Measurements from ENCODE around the gene MAGOHB. TPM values are rescaled to one million over a fixed set of nuclear protein-coding genes. Genes with fewer than 3 reads are reported as not detected.

The MAGOHB gene
- total and polyA plus RNA-seq, 2 of the 4 experiments (the other 2 are of a cell fraction), result 6.3 to 20.3 TPM

- peak overlapping the region; percentile 77; the same call in 1 of the 2 replicates for H4K5ac ChIP-seq (ENCODE audit: low read depth, low read length)
- no peaks in the 10 kb centered on the region for H3K9me3 ChIP-seq (ENCODE audit: control insufficient read depth, insufficient read depth, low read length)
- no peak overlapping the region for H3K56ac ChIP-seq (ENCODE audit: extremely low read depth, insufficient read depth, low read length)
- H4K8ac ChIP-seq (ENCODE audit: low read depth in 2 of 2, low read length in 2 of 2), result peak overlapping the region; percentile 44 to 84; a peak in 3 of 4 replicates
- in situ Hi-C loops (cut with MboI; ENCODE audit: low sequenced_read_pairs), result no loop called here
- H3K27ac ChIP-seq (ENCODE audit: insufficient read depth, low read length), result no peak overlapping the region
- H3K4me1 ChIP-seq (ENCODE audit: control insufficient read depth, insufficient read depth, low read length), result peaks cover 6% of the 10 kb centered on the region; the same call in 1 of the 2 replicates
- peak overlapping the region; percentile 68 for H4K91ac ChIP-seq (ENCODE audit: insufficient read depth, low read depth, low read length)
- H4K20me1 ChIP-seq (ENCODE audit: insufficient read depth, low read length), result no peaks in the 10 kb centered on the region
- ATAC-seq (ENCODE audit: low read depth) (no peak), DNase-seq (no peak)
- ChIA-PET POLR2A (ENCODE audit: unreplicated experiment) (no interaction called here), CTCF (interaction anchor here (0.6 kb wide), 1 partner anchor 303 kb away, joined by 3 read pairs; no protein-coding TSS in a partner anchor)
- H2BK5ac ChIP-seq (ENCODE audit: low read depth, low read length, poor library complexity, severe bottlenecking), result peak overlapping the region; percentile 64
- TF ChIP-seq CEBPB (IDR thresholded peaks at IDR 0.05; ENCODE audit: low read depth, low read length) (no peak), POLR2A (IDR thresholded peaks at IDR 0.05; ENCODE audit: low read depth, low read length) (no peak), RCOR1 (IDR thresholded peaks at IDR 0.05; ENCODE audit: insufficient replicate concordance, low read length) (no peak), SMC3 (IDR thresholded peaks at IDR 0.05; ENCODE audit: low read depth, low read length) (no peak), RAD21 (IDR thresholded peaks at IDR 0.05; ENCODE audit: low read length) (no peak), MAZ (IDR thresholded peaks at IDR 0.05; ENCODE audit: borderline replicate concordance, low read depth, low read length) (no peak), CTCF (conservative IDR thresholded peaks at IDR 0.05; ENCODE audit: low read depth, low read length) (no peak), MAFK (IDR thresholded peaks at IDR 0.05; ENCODE audit: low read depth, low read length) (no peak), USF2 (IDR thresholded peaks at IDR 0.05; ENCODE audit: low read depth, low read length) (no peak), NFE2L2 (IDR thresholded peaks at IDR 0.05; ENCODE audit: low read depth, low read length) (no peak), BHLHE40 (IDR thresholded peaks at IDR 0.05; ENCODE audit: low read depth, low read length) (no peak), MXI1 (IDR thresholded peaks at IDR 0.05; ENCODE audit: borderline replicate concordance, low read depth, low read length) (no peak), FOS (IDR thresholded peaks at IDR 0.05; ENCODE audit: low read depth, low read length) (no peak), ELK1 (IDR thresholded peaks at IDR 0.05; ENCODE audit: borderline replicate concordance, low read depth, low read length) (no peak), CHD1 (IDR thresholded peaks at IDR 0.05; ENCODE audit: low read depth, low read length) (no peak), RFX5 (IDR thresholded peaks at IDR 0.05; ENCODE audit: low read depth, low read length) (no peak)
- no peak overlapping the region for H3K4me3 ChIP-seq (ENCODE audit: insufficient read depth, low read depth, low read length)
- no peak overlapping the region for H2AFZ ChIP-seq (replicated peaks; ENCODE audit: low read length, poor library complexity)
- H2AK5ac ChIP-seq (ENCODE audit: low read depth, low read length), result peak overlapping the region; percentile 83; the same call in 1 of the 2 replicates
- intact Hi-C loops (cut with micrococcal nuclease), result no loop called here
- dilution Hi-C loops (cut with HindIII; ENCODE audit: low sequenced_read_pairs, unreplicated experiment), result no loop called here
- H3K79me1 ChIP-seq (ENCODE audit: low read depth in 1 of 2, low read length in 2 of 2), result no peaks in the 10 kb centered on the region
- no peaks in the 10 kb centered on the region for H3K27me3 ChIP-seq (ENCODE audit: control insufficient read depth, insufficient read depth, low read length)
- no TSS peak for BruUV-seq (replicated peaks)
- H2BK120ac ChIP-seq (ENCODE audit: low read depth, low read length), result peak overlapping the region; percentile 89
- H3K36me3 ChIP-seq (ENCODE audit: control insufficient read depth, insufficient read depth, low read length), result no peaks in the 10 kb centered on the region
- H3K4ac ChIP-seq (ENCODE audit: low read depth, low read length), result peak overlapping the region; percentile 80
- H2AK9ac ChIP-seq (replicated peaks; ENCODE audit: low read depth, low read length, poor library complexity), result no peak overlapping the region
- peak overlapping the region; percentile 52; the same call in 1 of the 2 replicates for H3K14ac ChIP-seq (replicated peaks; ENCODE audit: low read depth, low read length)
- peak overlapping the region; percentile 73 for H2BK20ac ChIP-seq (ENCODE audit: low read depth, low read length)
- no peaks in the 10 kb centered on the region for H3K9me1 ChIP-seq (ENCODE audit: insufficient read depth, low read length)
- peak overlapping the region; percentile 87; the same call in 1 of the 2 replicates for H3K18ac ChIP-seq (ENCODE audit: low read depth, low read length)
- no peak overlapping the region for H3K4me2 ChIP-seq (ENCODE audit: low read depth, low read length)
- H3K23ac ChIP-seq (ENCODE audit: low read depth, low read length), result peak overlapping the region; percentile 80; the same call in 1 of the 2 replicates
- peak overlapping the region; percentile 6; the same call in 1 of the 3 replicates for H2BK15ac ChIP-seq (ENCODE audit: low read depth, low read length)
- no peak overlapping the region for H3K9ac ChIP-seq (ENCODE audit: low read depth, low read length)
- WGBS, 2 experiments (ENCODE audit: extremely low coverage in 2 of 2, insufficient read length in 1 of 2), result no CpG with 5 or more reads among the region's 3 CpGs
Measured at GRCh38 chr12:10633541-10633940, 20.1 kb upstream of the MAGOHB start.
